Upper lobe of left lung (tissue), 4 donors: ENCODE data around the gene STX8.
"Not testable (repeated sequence)": the region's sequence is repeated elsewhere in the genome, so short reads cannot be mapped to it uniquely, and the experiment has no call there.

Experiments used
- EP300 ChIP-seq, 4 donors: sonication (generic); formaldehyde crosslinking; IDR thresholded peaks; one replicate each; pipeline ENCODE4 v1.5.1; 2017; ENCODE audit warnings: antibody characterized with exemption in 4 of 4, control low read depth in 2 of 4
- TF ChIP-seq, protein P1 (sequence below), 6 experiments: fragments of 450-650 bp in 4 of 6; fragments of 200-600 bp in 2 of 6; sonication (generic) in 2 of 6; IDR thresholded peaks; one replicate each; pipeline ENCODE4 v1.5.1; 2016 to 2019; ENCODE audit warnings: antibody characterized with exemption in 6 of 6

DNA sequence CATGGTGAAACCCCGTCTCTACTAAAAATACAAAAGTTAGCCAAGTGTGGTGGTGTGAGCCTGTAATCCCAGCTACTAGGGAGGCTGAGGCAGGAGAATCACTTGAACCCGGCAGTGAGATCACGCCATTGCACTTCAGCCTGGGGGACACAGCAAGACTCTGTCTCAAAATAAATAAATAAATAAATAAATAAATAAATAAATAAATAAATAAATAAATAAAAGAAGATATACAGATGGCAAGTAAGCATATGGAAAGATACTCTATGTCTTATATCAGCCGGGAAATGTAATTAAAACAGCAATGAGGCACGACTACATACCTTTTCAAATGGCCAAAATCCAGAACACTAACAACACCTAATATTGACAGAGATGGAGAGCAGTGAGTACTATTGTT is 29.0 kb upstream of the STX8 start:
- TF ChIP-seq, protein P1, sequence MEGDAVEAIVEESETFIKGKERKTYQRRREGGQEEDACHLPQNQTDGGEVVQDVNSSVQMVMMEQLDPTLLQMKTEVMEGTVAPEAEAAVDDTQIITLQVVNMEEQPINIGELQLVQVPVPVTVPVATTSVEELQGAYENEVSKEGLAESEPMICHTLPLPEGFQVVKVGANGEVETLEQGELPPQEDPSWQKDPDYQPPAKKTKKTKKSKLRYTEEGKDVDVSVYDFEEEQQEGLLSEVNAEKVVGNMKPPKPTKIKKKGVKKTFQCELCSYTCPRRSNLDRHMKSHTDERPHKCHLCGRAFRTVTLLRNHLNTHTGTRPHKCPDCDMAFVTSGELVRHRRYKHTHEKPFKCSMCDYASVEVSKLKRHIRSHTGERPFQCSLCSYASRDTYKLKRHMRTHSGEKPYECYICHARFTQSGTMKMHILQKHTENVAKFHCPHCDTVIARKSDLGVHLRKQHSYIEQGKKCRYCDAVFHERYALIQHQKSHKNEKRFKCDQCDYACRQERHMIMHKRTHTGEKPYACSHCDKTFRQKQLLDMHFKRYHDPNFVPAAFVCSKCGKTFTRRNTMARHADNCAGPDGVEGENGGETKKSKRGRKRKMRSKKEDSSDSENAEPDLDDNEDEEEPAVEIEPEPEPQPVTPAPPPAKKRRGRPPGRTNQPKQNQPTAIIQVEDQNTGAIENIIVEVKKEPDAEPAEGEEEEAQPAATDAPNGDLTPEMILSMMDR (IDR thresholded peaks at IDR 0.05) = not testable (repeated sequence)
- not testable (repeated sequence) for TF ChIP-seq EP300 (IDR thresholded peaks at IDR 0.05)
